ENCODE measurements around the gene RDX.

DNA sequence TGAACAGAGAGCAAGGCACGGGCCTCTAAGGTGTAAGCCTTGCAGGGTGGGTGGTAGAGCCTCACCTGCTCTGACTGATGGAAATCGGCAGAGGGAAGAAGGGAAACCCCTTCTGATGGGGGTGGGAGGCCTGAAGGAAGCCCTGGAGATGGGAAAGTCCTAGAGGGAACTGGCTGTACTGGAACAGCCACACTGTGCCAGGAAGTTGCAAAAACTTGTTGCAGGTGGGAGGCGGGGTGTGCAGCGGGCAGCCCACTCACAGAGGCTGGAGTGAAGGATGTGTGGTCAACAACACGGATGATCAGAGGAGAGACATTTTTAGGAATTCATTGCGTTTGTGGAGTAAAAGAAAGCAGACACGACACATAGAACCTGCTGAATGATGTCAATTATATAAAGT, 112.0 kb downstream of the RDX start:
- TF ChIP-seq, protein P1, sequence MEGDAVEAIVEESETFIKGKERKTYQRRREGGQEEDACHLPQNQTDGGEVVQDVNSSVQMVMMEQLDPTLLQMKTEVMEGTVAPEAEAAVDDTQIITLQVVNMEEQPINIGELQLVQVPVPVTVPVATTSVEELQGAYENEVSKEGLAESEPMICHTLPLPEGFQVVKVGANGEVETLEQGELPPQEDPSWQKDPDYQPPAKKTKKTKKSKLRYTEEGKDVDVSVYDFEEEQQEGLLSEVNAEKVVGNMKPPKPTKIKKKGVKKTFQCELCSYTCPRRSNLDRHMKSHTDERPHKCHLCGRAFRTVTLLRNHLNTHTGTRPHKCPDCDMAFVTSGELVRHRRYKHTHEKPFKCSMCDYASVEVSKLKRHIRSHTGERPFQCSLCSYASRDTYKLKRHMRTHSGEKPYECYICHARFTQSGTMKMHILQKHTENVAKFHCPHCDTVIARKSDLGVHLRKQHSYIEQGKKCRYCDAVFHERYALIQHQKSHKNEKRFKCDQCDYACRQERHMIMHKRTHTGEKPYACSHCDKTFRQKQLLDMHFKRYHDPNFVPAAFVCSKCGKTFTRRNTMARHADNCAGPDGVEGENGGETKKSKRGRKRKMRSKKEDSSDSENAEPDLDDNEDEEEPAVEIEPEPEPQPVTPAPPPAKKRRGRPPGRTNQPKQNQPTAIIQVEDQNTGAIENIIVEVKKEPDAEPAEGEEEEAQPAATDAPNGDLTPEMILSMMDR (IDR thresholded peaks at IDR 0.05): no peak
- TF ChIP-seq POLR2A (IDR thresholded peaks at IDR 0.05): no peak
